Endodermal cell (in vitro differentiated cells): Measurements from ENCODE around the gene CSNK1G2. TPM values are rescaled to one million over a fixed set of nuclear protein-coding genes. Genes with fewer than 3 reads are reported as not detected.

Experiments used
- DNase-seq: peaks from one replicate; pipeline ENCODE4 v3.0.0-alpha.2; 2017
- H3K27ac ChIP-seq: 2 replicates; pipeline ENCODE4 v1.5.1; 2013; ENCODE audit warnings: mild to moderate bottlenecking, low read depth, low read length, moderate library complexity
- H3K27me3 ChIP-seq: 2 replicates; pipeline ENCODE4 v1.6.1; 2013; ENCODE audit warnings: mild to moderate bottlenecking, low read length, moderate library complexity; ENCODE audit not compliant: insufficient read depth, control insufficient read depth, poor library complexity, severe bottlenecking
- H3K36me3 ChIP-seq: 2 replicates; pipeline ENCODE4 v1.7.0; 2013; ENCODE audit warnings: mild to moderate bottlenecking, low read length, moderate library complexity; ENCODE audit not compliant: control insufficient read depth, insufficient read depth
- H3K4me1 ChIP-seq: one replicate; pipeline ENCODE4 v1.7.0; 2013; ENCODE audit warnings: low read length; ENCODE audit not compliant: control insufficient read depth, insufficient read depth
- H3K4me3 ChIP-seq: 2 replicates; pipeline ENCODE4 v1.5.1; 2013; ENCODE audit warnings: mild to moderate bottlenecking, low read length, moderate library complexity
- H3K9ac ChIP-seq: 2 replicates; pipeline ENCODE4 v1.6.1; 2013; ENCODE audit warnings: mild to moderate bottlenecking, low read length, moderate library complexity; ENCODE audit not compliant: poor library complexity, severe bottlenecking; ENCODE audit errors: extremely low read depth
- H3K9me3 ChIP-seq: 2 replicates; pipeline ENCODE4 v1.6.1; 2013; ENCODE audit warnings: mild to moderate bottlenecking, low read length, moderate library complexity; ENCODE audit not compliant: control insufficient read depth
- H3K27ac Mint-ChIP-seq: 2 replicates; pipeline ENCODE4 v1.8.0; 2020; ENCODE audit warnings: mixed read lengths
- H3K27me3 Mint-ChIP-seq: 2 replicates; pipeline ENCODE4 v1.8.0; 2021; ENCODE audit warnings: mild to moderate bottlenecking, mixed read lengths; ENCODE audit not compliant: insufficient read depth
- H3K36me3 Mint-ChIP-seq: 2 replicates; pipeline ENCODE4 v1.8.0; 2020; ENCODE audit warnings: low read depth, mixed read lengths
- H3K4me1 Mint-ChIP-seq: 2 replicates; pipeline ENCODE4 v1.8.0; 2020; ENCODE audit warnings: mixed read lengths
- H3K4me3 Mint-ChIP-seq: 2 replicates; pipeline ENCODE4 v1.8.0; 2020; ENCODE audit warnings: mild to moderate bottlenecking, moderate library complexity, mixed read lengths
- H3K9me3 Mint-ChIP-seq: 2 replicates; pipeline ENCODE4 v1.8.0; 2020; ENCODE audit warnings: mild to moderate bottlenecking, mixed read lengths
- WGBS, 2 experiments: methylation state at CpG; one replicate each; pipeline versions ENCODE4 v1.1.5 to v1.1.7; 2013; ENCODE audit warnings: missing lambda C conversion rate in 2 of 2, mixed read lengths in 1 of 2; ENCODE audit not compliant: insufficient coverage in 1 of 2, insufficient read length in 1 of 2; 5-methylcytosine and 5-hydroxymethylcytosine counted together
- total RNA-seq, 2 donors: library from RNA; stranded (reverse); fragmentation: NEBNext Ultra II Directional in 1 of 2; extraction: Animal tissue kit (Norgen Biotek cat#: 25700) in 1 of 2; gene quantifications; 2 replicates in 1 of 2; 3 replicates in 1 of 2; pipeline ENCODE4 v1.2.1, GENCODE V29; 2021
- TF ChIP-seq, protein P1 (sequence below): fragments of 200-600 bp; sonication (generic); conservative IDR thresholded peaks from 2 replicates; pipeline ENCODE4 v1.5.0; 2021; ENCODE audit warnings: antibody characterized with exemption, mild to moderate bottlenecking

CSNK1G2 gene
- total RNA-seq, 2 donors from 2014 or later: 111 to 112 TPM

GRCh38 chr19:1980809-1981181, 39.8 kb downstream of the CSNK1G2 start:
- Mint-ChIP-seq H3K4me3 (no peak overlapping the region), H3K27ac (no peak overlapping the region), H3K9me3 (no peaks in the 10 kb centered on the region), H3K36me3 (peaks cover 46% of the 10 kb centered on the region), H3K27me3 (no peaks in the 10 kb centered on the region), H3K4me1 (no peaks in the 10 kb centered on the region)
- no peaks in the 10 kb centered on the region for H3K27me3 ChIP-seq
- 96% methylated on average over 10 to 31 of the region's 31 CpGs for whole genome bisulfite sequencing, 2 experiments
- H3K4me3 ChIP-seq: no peak overlapping the region
- H3K9me3 ChIP-seq: no peaks in the 10 kb centered on the region
- no peak overlapping the region for H3K27ac ChIP-seq
- TF ChIP-seq, protein P1, sequence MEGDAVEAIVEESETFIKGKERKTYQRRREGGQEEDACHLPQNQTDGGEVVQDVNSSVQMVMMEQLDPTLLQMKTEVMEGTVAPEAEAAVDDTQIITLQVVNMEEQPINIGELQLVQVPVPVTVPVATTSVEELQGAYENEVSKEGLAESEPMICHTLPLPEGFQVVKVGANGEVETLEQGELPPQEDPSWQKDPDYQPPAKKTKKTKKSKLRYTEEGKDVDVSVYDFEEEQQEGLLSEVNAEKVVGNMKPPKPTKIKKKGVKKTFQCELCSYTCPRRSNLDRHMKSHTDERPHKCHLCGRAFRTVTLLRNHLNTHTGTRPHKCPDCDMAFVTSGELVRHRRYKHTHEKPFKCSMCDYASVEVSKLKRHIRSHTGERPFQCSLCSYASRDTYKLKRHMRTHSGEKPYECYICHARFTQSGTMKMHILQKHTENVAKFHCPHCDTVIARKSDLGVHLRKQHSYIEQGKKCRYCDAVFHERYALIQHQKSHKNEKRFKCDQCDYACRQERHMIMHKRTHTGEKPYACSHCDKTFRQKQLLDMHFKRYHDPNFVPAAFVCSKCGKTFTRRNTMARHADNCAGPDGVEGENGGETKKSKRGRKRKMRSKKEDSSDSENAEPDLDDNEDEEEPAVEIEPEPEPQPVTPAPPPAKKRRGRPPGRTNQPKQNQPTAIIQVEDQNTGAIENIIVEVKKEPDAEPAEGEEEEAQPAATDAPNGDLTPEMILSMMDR: no peak
- H3K36me3 ChIP-seq: peaks cover 16% of the 10 kb centered on the region
- H3K9ac ChIP-seq: no peak overlapping the region
- H3K4me1 ChIP-seq: no peaks in the 10 kb centered on the region
- no peak for DNase-seq

GRCh38 chr19:1981253-1981652, 40.3 kb downstream of the CSNK1G2 start:
- WGBS, 2 experiments: 95 to 98% methylated on average over 13 to 20 of the region's 20 CpGs

GRCh38 chr19:1984357-1984756, 43.4 kb downstream of the CSNK1G2 start:
- Mint-ChIP-seq H3K27me3 (no peaks in the 10 kb centered on the region), H3K4me1 (no peaks in the 10 kb centered on the region), H3K9me3 (no peaks in the 10 kb centered on the region), H3K36me3 (peaks cover 46% of the 10 kb centered on the region), H3K4me3 (no peak overlapping the region), H3K27ac (no peak overlapping the region)
- no peaks in the 10 kb centered on the region for H3K27me3 ChIP-seq
- DNase-seq: no peak
- H3K4me1 ChIP-seq: no peaks in the 10 kb centered on the region
- H3K36me3 ChIP-seq: peaks cover 29% of the 10 kb centered on the region
- TF ChIP-seq, protein P1: no peak
- WGBS, 2 experiments: 93 to 96% methylated on average over 6 to 10 of the region's 10 CpGs
- no peak overlapping the region for H3K27ac ChIP-seq
- H3K4me3 ChIP-seq: no peak overlapping the region
- H3K9ac ChIP-seq: no peak overlapping the region
- no peaks in the 10 kb centered on the region for H3K9me3 ChIP-seq

More at GRCh38 chr19:1981253-1981652, 40.3 kb downstream of the CSNK1G2 start:
- TF ChIP-seq, protein P1: no peak
- Mint-ChIP-seq H3K4me1 (no peaks in the 10 kb centered on the region), H3K27ac (no peak overlapping the region), H3K36me3 (peaks cover 42% of the 10 kb centered on the region), H3K27me3 (no peaks in the 10 kb centered on the region), H3K9me3 (no peaks in the 10 kb centered on the region), H3K4me3 (no peak overlapping the region)
- Histone ChIP-seq H3K4me3 (no peak overlapping the region), H3K27me3 (no peaks in the 10 kb centered on the region), H3K9ac (no peak overlapping the region), H3K4me1 (no peaks in the 10 kb centered on the region), H3K9me3 (no peaks in the 10 kb centered on the region), H3K27ac (no peak overlapping the region), H3K36me3 (peaks cover 17% of the 10 kb centered on the region)
- no peak for DNase-seq
